IPS-18a (cell line): Measurements from ENCODE around the gene USP9Y.

Experiments used
- H3K27ac ChIP-seq: one replicate; pipeline ENCODE4 v1.5.1; 2013; ENCODE audit warnings: low read length
- H3K27me3 ChIP-seq: one replicate; pipeline ENCODE4 v1.6.1; 2013; ENCODE audit warnings: mild to moderate bottlenecking, low read length; ENCODE audit not compliant: control insufficient read depth, insufficient read depth
- H3K36me3 ChIP-seq: one replicate; pipeline ENCODE4 v1.6.1; 2013; ENCODE audit warnings: low read depth, low read length; ENCODE audit not compliant: control insufficient read depth
- H3K4me1 ChIP-seq: one replicate; pipeline ENCODE4 v1.6.1; 2013; ENCODE audit warnings: low read depth, low read length; ENCODE audit not compliant: control insufficient read depth
- H3K4me3 ChIP-seq: one replicate; pipeline ENCODE4 v1.5.1; 2013; ENCODE audit warnings: low read length
- H3K9ac ChIP-seq: one replicate; pipeline ENCODE4 v1.6.1; 2013; ENCODE audit warnings: mild to moderate bottlenecking, low read length, moderate library complexity
- H3K9me3 ChIP-seq: one replicate; pipeline ENCODE4 v1.6.1; 2013; ENCODE audit warnings: low read depth, low read length; ENCODE audit not compliant: control insufficient read depth

Gene USP9Y

DNA sequence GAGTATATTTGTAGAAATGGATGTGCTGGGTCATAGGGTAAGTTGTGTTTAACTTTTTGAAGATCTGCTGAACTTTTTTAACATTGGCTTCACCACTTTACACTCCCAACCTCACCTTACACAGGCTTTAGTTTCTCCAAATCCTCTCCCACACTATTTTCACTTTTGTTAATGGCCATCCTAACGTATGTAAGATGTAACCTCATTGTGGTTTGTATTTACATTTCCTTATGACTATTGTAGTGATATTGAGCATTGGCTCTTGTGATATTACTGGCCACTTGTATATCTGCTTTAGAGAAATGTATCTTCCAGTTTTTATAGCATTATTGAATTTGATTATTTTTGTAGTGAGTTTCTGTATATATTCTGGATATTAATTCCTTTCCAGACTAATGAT is 93.0 kb downstream of the USP9Y start:
- Histone ChIP-seq H3K9me3 (no peaks in the 10 kb centered on the region), H3K27ac (no peak overlapping the region), H3K4me1 (no peaks in the 10 kb centered on the region), H3K27me3 (no peaks in the 10 kb centered on the region), H3K9ac (no peak overlapping the region), H3K36me3 (no peaks in the 10 kb centered on the region), H3K4me3 (no peak overlapping the region)

DNA sequence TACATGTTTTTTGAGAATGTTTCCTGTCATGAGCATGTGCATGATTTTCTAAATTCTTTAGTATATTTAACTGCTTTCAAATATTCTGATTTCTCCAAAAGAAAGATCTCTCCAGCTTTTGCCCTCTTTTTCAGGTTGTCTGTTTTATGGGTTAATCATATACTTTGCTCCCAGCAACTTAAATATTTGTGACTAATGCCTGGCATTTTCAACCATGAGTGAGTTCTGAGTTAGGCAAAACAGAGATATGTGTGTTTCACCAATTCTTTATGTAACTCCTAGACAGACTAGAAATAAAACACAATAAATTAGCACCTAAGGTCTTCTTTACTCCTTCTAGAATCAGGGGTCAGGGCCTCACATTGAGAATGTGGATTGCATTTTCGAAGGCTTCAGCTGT is 107.0 kb downstream of the USP9Y start:
- Histone ChIP-seq H3K27ac (no peak overlapping the region), H3K9ac (no peak overlapping the region), H3K4me1 (no peaks in the 10 kb centered on the region), H3K27me3 (no peaks in the 10 kb centered on the region), H3K4me3 (no peak overlapping the region), H3K9me3 (no peaks in the 10 kb centered on the region), H3K36me3 (no peaks in the 10 kb centered on the region)

DNA sequence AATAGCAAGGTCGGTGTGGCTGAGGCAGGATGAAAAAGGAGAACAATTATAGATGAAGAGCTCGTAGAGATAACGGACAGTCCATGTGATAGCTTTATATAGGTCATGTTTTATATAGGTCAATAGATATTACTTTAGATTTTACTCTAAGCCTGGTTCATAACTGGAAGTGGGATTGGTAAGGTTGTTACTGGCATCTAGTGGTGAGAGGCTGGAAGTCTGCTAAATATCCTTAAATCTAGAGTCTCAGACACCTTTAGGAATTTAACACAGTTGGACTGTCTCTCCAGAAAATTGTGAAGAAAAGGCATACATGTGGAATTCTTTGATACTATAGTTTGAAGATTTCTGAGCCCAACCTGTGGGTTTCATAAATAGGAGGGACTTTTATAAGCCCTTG is 108.0 kb downstream of the USP9Y start:
- Histone ChIP-seq H3K27me3 (no peaks in the 10 kb centered on the region), H3K27ac (no peak overlapping the region), H3K36me3 (no peaks in the 10 kb centered on the region), H3K9ac (no peak overlapping the region), H3K4me1 (no peaks in the 10 kb centered on the region), H3K4me3 (no peak overlapping the region), H3K9me3 (no peaks in the 10 kb centered on the region)

DNA sequence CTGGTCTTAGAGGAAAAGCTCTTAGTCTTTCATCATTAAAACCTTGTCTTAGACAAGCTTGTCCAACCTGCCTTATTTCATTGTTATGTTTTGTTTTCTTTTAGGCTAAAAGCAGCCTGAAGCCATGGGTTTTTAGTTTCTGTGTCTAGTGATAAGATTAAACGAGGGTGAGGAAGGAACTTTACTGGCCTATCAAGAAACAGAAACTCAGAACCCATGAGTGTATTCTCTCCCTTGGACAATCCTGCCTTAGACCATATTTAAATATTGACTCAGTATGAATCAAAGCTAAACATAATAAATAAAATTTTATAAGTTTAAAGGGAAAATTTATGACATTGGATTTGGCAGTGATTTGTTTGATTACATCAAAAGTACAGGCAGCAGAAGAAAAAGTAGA is 122.4 kb downstream of the USP9Y start:
- Histone ChIP-seq H3K9ac (no peak overlapping the region), H3K27me3 (no peaks in the 10 kb centered on the region), H3K4me3 (no peak overlapping the region), H3K4me1 (no peaks in the 10 kb centered on the region), H3K9me3 (no peaks in the 10 kb centered on the region), H3K27ac (no peak overlapping the region), H3K36me3 (no peaks in the 10 kb centered on the region)

DNA sequence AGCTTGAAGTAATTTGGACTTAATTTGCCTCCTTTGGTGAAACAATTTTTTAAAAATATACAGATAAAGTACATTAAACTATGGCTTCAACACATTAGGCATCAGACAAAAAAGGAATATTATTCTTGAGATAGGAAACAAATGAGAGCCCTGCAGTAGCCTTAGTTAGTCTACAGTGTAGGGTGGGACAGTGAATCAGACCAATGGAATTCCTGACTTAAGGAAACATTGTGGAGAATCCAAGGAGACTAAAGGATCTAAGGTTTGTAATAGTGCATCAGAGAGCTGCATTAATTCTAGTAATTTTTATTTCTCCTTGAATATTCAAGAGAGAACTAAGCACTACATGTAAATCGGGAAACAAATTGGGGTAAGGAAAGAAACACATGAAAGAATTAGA is 125.8 kb downstream of the USP9Y start:
- Histone ChIP-seq H3K4me3 (no peak overlapping the region), H3K27ac (no peak overlapping the region), H3K4me1 (no peaks in the 10 kb centered on the region), H3K9me3 (no peaks in the 10 kb centered on the region), H3K36me3 (no peaks in the 10 kb centered on the region), H3K27me3 (no peaks in the 10 kb centered on the region), H3K9ac (no peak overlapping the region)

DNA sequence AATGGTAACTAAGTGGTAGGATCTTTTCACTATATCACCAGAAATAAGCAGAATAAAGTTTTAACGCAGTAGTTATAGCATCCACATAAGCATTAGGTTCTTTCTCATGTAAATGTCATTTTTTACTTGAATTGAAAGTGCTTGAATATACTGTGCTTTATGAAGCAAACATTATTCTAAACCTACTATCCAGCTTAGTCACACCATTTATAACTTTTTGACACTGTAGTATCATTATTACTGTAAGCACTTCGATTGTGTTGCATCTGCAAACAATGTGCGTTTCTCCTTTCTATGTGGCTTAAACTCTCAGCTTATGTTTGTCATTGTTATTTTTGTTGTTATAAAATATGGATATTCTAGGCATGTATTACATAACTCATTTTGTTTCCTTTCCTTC is 132.3 kb downstream of the USP9Y start:
- Histone ChIP-seq H3K27me3 (no peaks in the 10 kb centered on the region), H3K27ac (no peak overlapping the region), H3K36me3 (no peaks in the 10 kb centered on the region), H3K9ac (no peak overlapping the region), H3K9me3 (no peaks in the 10 kb centered on the region), H3K4me3 (no peak overlapping the region), H3K4me1 (no peaks in the 10 kb centered on the region)

DNA sequence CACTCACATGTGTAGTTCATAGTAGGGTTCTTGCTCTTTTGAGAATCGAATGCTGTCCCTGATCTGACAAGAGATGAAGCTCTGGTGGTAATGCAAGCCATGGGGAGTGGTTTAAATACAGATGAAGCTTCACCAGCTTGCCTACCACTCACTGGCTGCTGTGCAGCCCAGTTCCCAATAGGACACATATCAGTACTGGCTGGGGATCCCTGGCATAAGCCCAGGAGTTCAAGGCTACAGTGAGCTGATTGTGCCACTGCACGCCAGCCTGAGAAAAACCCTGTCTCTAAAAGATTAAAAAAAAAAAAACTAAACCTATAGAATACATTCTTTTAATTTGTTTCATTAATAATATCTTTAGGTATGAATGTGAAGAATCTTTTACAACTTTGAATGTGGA is 136.5 kb downstream of the USP9Y start:
- no peaks in the 10 kb centered on the region for H3K27me3 ChIP-seq
- no peak overlapping the region for H3K4me3 ChIP-seq
- H3K9ac ChIP-seq, result no peak overlapping the region
- H3K4me1 ChIP-seq, result no peaks in the 10 kb centered on the region
- H3K36me3 ChIP-seq, result no peaks in the 10 kb centered on the region
- no peak overlapping the region for H3K27ac ChIP-seq
- H3K9me3 ChIP-seq, result no peaks in the 10 kb centered on the region

DNA sequence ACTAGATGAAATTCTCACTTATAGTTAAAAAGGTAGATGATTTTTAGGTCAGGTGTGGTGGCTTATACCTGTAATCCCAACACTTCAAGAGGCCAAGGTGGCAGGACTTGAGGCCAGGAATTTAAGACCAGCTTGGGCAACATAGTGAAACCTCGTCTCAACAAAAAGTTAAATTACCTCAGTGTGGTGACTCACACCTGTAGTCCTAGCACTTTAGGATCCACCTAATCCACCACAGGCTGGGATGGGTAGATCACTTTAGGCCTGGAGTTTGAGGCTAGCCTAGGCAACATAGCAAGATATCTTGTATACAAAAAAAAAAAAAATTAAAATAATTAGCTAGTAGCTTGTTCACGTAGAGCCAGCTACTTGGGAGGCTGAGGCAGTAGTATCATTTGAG is 140.3 kb downstream of the USP9Y start:
- Histone ChIP-seq H3K36me3 (no peaks in the 10 kb centered on the region), H3K27me3 (no peaks in the 10 kb centered on the region), H3K4me3 (no peak overlapping the region), H3K9ac (no peak overlapping the region), H3K4me1 (no peaks in the 10 kb centered on the region), H3K9me3 (no peaks in the 10 kb centered on the region), H3K27ac (no peak overlapping the region)

DNA sequence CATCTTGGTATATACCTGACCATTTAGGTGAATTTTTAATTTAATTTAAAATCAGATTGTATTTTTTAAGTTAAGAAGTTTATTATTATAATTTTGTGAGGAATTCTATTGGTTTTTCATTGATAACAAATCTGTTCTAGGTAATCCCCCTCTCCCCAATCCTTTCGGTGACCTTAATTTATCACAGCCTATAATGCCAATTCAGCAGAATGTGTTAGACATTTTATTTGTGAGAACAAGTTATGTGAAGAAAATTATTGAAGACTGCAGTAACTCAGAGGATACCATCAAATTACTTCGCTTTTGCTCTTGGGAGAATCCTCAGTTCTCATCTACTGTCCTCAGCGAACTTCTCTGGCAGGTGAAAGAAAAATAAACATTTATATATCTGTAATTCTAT is 145.8 kb downstream of the USP9Y start:
- Histone ChIP-seq H3K4me1 (no peaks in the 10 kb centered on the region), H3K4me3 (no peak overlapping the region), H3K36me3 (no peaks in the 10 kb centered on the region)

DNA sequence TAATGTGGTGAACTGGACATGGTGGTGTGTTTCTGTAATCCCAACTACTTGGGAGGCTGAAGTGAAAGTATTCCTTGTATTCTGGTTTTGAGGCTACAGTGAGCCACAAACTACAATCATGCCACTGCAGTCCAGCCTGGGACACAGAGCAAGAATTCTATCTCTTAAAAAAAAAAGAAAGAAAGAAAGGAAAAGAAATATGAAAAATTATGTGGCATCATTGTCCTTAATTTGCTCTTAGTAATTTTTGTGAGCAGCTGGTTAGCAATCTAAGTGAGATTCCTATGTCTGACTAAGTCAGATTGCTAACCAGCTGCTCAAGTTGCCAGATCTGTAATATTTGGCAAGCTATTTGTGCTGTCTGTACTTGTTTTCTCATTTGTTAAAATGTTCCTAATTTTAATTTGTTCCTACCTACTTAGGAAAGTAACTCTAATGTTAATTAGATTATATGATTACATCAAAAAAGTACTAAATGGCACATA is 154.8 kb downstream of the USP9Y start:
- Histone ChIP-seq H3K27ac (no peak overlapping the region), H3K9ac (no peak overlapping the region), H3K4me1 (no peaks in the 10 kb centered on the region), H3K9me3 (no peaks in the 10 kb centered on the region), H3K27me3 (no peaks in the 10 kb centered on the region), H3K4me3 (no peak overlapping the region), H3K36me3 (no peaks in the 10 kb centered on the region)

More for the DNA sequence above, 145.8 kb downstream of the USP9Y start:
- Histone ChIP-seq H3K9ac (no peak overlapping the region), H3K9me3 (no peaks in the 10 kb centered on the region), H3K27me3 (no peaks in the 10 kb centered on the region), H3K27ac (no peak overlapping the region)

DNA sequence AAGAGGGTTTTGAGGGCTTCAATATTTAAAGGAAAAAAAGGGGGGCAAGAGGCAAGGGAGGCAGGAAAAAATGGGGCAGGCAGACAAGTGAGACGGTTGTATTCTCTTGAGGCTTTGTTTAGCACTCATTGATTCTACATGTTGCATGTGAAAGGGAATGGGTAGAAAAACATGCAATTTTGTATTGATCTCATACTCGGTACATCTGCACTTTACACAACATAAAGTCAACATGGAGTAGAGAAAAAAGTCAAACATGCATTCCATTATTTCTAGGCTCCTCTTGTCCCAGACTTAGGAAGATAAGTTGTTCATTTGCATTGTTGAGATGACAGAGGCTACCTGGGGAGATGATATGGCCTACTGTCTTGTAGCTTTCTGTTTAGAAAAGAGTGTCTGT is 166.9 kb downstream of the USP9Y start:
- H3K27me3 ChIP-seq, result no peaks in the 10 kb centered on the region
- H3K9me3 ChIP-seq, result no peaks in the 10 kb centered on the region
- H3K36me3 ChIP-seq, result no peaks in the 10 kb centered on the region
- H3K9ac ChIP-seq, result no peak overlapping the region
- H3K4me1 ChIP-seq, result no peaks in the 10 kb centered on the region
- no peak overlapping the region for H3K27ac ChIP-seq
- H3K4me3 ChIP-seq, result no peak overlapping the region

DNA sequence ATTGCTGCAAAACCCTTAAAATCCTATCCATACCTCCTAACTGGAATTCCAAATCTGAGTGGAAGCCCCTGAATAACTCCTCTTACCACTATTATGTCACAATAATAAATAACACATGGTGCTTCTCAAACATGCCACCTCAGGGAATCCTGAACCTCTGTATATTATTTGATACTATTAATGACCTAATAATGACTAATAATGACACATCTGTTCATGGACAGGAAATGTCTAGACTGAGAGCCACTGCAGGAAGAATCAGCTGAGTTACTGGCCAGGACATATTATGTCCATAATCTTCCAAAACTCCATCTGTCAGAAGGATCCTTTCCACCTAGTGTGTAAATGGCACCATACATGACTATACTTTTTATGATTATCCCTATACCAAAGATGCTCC is 195.9 kb downstream of the USP9Y start:
- Histone ChIP-seq H3K27me3 (no peaks in the 10 kb centered on the region), H3K9ac (no peak overlapping the region), H3K4me1 (no peaks in the 10 kb centered on the region), H3K4me3 (no peak overlapping the region), H3K27ac (no peak overlapping the region), H3K36me3 (no peaks in the 10 kb centered on the region), H3K9me3 (no peaks in the 10 kb centered on the region)
